ENCODE data around the gene RBM4B.

Gene RBM4B

DNA sequence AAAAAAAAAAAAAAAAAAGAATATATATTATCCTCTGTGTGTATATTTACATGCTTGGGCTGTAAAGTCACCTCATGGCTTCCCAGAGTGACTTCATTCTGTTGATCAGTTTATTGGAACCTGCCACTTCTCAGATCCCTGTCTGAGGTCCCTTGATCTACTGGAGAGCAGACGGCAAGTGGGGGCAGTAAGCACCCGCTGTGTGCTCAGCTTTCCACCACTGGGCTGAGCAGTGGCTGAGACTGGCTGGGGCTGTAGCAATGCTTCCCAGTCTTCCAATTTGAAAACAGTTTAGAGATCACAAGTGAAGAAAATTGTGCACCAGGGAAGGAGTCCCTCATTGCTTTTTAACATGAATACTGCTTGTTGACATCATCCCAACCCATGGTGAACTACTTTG is 6.9 kb upstream of the RBM4B start:
- TF ChIP-seq, protein P1, sequence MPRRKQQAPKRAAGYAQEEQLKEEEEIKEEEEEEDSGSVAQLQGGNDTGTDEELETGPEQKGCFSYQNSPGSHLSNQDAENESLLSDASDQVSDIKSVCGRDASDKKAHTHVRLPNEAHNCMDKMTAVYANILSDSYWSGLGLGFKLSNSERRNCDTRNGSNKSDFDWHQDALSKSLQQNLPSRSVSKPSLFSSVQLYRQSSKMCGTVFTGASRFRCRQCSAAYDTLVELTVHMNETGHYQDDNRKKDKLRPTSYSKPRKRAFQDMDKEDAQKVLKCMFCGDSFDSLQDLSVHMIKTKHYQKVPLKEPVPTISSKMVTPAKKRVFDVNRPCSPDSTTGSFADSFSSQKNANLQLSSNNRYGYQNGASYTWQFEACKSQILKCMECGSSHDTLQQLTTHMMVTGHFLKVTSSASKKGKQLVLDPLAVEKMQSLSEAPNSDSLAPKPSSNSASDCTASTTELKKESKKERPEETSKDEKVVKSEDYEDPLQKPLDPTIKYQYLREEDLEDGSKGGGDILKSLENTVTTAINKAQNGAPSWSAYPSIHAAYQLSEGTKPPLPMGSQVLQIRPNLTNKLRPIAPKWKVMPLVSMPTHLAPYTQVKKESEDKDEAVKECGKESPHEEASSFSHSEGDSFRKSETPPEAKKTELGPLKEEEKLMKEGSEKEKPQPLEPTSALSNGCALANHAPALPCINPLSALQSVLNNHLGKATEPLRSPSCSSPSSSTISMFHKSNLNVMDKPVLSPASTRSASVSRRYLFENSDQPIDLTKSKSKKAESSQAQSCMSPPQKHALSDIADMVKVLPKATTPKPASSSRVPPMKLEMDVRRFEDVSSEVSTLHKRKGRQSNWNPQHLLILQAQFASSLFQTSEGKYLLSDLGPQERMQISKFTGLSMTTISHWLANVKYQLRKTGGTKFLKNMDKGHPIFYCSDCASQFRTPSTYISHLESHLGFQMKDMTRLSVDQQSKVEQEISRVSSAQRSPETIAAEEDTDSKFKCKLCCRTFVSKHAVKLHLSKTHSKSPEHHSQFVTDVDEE (CRISPR knock-in tag; IDR thresholded peaks at IDR 0.05), result no peak
- TF ChIP-seq, protein P2, sequence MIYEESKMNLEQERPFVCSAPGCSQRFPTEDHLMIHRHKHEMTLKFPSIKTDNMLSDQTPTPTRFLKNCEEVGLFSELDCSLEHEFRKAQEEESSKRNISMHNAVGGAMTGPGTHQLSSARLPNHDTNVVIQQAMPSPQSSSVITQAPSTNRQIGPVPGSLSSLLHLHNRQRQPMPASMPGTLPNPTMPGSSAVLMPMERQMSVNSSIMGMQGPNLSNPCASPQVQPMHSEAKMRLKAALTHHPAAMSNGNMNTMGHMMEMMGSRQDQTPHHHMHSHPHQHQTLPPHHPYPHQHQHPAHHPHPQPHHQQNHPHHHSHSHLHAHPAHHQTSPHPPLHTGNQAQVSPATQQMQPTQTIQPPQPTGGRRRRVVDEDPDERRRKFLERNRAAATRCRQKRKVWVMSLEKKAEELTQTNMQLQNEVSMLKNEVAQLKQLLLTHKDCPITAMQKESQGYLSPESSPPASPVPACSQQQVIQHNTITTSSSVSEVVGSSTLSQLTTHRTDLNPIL (CRISPR knock-in tag; IDR thresholded peaks at IDR 0.05; ENCODE audit: low read depth), result no peak
- TF ChIP-seq CSDC2 (CRISPR knock-in tag; IDR thresholded peaks at IDR 0.05) (no peak), TOX (CRISPR knock-in tag; IDR thresholded peaks at IDR 0.05; ENCODE audit: borderline replicate concordance) (no peak)
- no peak for ATAC-seq

DNA sequence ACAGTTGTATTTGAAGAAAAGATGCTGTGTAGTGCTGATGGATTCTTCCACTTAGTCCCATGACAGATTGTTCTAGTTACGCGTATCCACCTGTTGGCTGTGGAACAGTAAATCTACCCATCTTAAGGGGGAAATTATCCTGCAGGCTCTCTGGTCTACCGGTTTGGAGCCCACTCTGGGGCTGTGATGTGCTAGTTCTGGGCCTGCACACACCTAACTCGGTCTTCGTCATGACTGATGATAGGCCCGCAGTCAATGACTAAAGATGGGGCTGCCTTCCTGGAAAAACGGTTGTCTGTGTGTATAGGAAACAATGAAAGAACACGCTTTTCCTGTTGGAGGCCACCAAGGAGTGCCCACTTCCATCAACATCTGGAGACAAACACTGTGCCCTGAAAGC is 6.2 kb upstream of the RBM4B start:
- no peak for ATAC-seq
- TF ChIP-seq ESRRG (CRISPR knock-in tag; IDR thresholded peaks at IDR 0.05), result no peak
- TF ChIP-seq ARNTL (CRISPR knock-in tag; IDR thresholded peaks at IDR 0.05; ENCODE audit: borderline replicate concordance, low read depth), result no peak
- no peak for TF ChIP-seq ZC3H10 (CRISPR knock-in tag; IDR thresholded peaks at IDR 0.05)

DNA sequence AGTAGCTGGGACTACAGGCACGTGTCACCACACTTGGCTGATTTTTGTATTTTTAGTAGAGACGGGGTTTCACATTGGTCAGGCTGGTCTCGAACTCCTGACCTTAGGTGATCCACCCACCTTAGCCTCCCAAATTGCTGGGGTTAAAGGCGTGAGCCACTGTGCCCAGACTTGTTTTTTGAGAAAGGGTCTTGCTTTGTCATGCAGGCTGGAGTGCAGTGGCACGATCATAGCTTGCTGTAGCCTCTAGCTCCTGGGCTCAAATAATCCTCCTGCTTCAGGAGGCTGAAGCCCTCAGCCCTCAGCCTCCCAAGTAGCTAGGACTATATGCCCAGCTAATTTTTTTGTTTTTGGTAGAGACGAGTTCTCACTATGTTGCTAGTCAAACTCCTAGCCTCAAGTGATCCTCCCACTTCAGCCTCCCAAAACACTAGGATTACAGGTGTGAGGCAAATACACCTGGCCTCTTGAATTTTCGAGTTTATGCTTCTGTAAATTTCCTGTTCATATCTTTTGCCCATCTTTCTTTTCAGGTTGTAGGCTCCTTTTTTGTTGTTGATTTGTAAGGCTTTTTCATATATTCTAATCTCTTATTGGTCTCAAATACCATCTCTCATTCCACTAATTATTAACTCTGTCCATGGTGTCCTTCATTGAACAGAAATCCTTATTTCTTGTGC is 3.4 kb upstream of the RBM4B start:
- TF ChIP-seq ZC3H10 (CRISPR knock-in tag; IDR thresholded peaks at IDR 0.05) (no peak), BACH2 (CRISPR knock-in tag; IDR thresholded peaks at IDR 0.05; ENCODE audit: borderline replicate concordance) (no peak), ZFP30 (CRISPR knock-in tag; IDR thresholded peaks at IDR 0.05) (no peak), ZNF8 (CRISPR knock-in tag; IDR thresholded peaks at IDR 0.05) (no peak)
- no peak for ATAC-seq

DNA sequence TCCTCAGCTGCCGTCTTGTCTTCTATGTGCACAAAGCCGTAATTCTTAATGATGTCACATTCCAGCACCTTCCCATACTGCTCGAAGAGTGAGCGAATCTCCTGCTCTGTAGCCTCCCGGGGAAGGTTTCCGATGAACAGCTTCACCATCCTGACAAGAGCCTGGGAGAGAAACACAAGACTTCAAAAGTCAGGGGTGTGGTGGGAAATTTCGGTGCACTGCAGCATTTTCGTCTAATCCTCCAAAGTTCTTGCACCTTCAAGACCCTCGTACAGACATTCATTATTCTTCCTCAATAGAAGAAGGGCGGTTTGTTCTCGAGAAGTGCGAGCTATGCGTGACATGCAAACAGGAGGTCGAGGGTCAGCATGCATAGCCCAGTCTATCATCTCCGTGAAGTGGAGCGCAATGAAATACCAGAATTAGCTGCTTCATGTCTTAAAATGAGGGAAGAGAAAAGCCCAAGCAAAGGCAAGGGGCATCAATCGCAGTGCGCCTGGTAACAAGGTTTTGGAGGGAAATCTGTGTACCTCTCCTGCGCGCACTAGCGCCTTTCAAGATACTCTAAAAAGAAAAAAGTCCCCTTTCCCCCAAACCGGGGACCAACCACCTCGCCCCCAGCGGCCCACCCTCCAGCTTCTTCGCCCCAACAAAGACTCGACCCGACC is 622 bp downstream of the RBM4B start:
- TF ChIP-seq, protein P2 (CRISPR knock-in tag; IDR thresholded peaks at IDR 0.05; ENCODE audit: low read depth), result no peak
- no peak for TF ChIP-seq ESRRG (CRISPR knock-in tag; IDR thresholded peaks at IDR 0.05)
- no peak for TF ChIP-seq TOX (CRISPR knock-in tag; IDR thresholded peaks at IDR 0.05; ENCODE audit: borderline replicate concordance)
- TF ChIP-seq GLIS3 (CRISPR knock-in tag; IDR thresholded peaks at IDR 0.05), result no peak
- TF ChIP-seq ZNF8 (CRISPR knock-in tag; IDR thresholded peaks at IDR 0.05), result no peak
- TF ChIP-seq ZFP30 (CRISPR knock-in tag; IDR thresholded peaks at IDR 0.05), result no peak
- no peak for TF ChIP-seq RARB (CRISPR knock-in tag; IDR thresholded peaks at IDR 0.05)
- TF ChIP-seq ZNF565 (CRISPR knock-in tag; conservative IDR thresholded peaks at IDR 0.05; ENCODE audit: low read depth), result no peak
- TF ChIP-seq ZC3H10 (CRISPR knock-in tag; IDR thresholded peaks at IDR 0.05), result no peak
- TF ChIP-seq BACH2 (CRISPR knock-in tag; IDR thresholded peaks at IDR 0.05; ENCODE audit: borderline replicate concordance), result no peak
- TF ChIP-seq ISL1 (CRISPR knock-in tag; IDR thresholded peaks at IDR 0.05), result no peak
- TF ChIP-seq, protein P3, sequence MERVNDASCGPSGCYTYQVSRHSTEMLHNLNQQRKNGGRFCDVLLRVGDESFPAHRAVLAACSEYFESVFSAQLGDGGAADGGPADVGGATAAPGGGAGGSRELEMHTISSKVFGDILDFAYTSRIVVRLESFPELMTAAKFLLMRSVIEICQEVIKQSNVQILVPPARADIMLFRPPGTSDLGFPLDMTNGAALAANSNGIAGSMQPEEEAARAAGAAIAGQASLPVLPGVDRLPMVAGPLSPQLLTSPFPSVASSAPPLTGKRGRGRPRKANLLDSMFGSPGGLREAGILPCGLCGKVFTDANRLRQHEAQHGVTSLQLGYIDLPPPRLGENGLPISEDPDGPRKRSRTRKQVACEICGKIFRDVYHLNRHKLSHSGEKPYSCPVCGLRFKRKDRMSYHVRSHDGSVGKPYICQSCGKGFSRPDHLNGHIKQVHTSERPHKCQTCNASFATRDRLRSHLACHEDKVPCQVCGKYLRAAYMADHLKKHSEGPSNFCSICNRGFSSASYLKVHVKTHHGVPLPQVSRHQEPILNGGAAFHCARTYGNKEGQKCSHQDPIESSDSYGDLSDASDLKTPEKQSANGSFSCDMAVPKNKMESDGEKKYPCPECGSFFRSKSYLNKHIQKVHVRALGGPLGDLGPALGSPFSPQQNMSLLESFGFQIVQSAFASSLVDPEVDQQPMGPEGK (CRISPR knock-in tag; IDR thresholded peaks at IDR 0.05; ENCODE audit: borderline replicate concordance), result no peak
- TF ChIP-seq, protein P4, sequence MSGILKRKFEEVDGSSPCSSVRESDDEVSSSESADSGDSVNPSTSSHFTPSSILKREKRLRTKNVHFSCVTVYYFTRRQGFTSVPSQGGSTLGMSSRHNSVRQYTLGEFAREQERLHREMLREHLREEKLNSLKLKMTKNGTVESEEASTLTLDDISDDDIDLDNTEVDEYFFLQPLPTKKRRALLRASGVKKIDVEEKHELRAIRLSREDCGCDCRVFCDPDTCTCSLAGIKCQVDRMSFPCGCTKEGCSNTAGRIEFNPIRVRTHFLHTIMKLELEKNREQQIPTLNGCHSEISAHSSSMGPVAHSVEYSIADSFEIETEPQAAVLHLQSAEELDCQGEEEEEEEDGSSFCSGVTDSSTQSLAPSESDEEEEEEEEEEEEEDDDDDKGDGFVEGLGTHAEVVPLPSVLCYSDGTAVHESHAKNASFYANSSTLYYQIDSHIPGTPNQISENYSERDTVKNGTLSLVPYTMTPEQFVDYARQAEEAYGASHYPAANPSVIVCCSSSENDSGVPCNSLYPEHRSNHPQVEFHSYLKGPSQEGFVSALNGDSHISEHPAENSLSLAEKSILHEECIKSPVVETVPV (CRISPR knock-in tag; IDR thresholded peaks at IDR 0.05), result no peak
- no peak for TF ChIP-seq ZFP3 (CRISPR knock-in tag; IDR thresholded peaks at IDR 0.05)
- TF ChIP-seq ZNF70 (CRISPR knock-in tag; IDR thresholded peaks at IDR 0.05), result no peak
- TF ChIP-seq, protein P1 (CRISPR knock-in tag; IDR thresholded peaks at IDR 0.05), result no peak
- TF ChIP-seq OSR1 (CRISPR knock-in tag; IDR thresholded peaks at IDR 0.05), result no peak
- no peak for TF ChIP-seq PPARA (CRISPR knock-in tag; IDR thresholded peaks at IDR 0.05; ENCODE audit: borderline replicate concordance)
- no peak; the same call in 2 of the 3 replicates for ATAC-seq

Measured in SK-N-SH treated with all-trans-retinoic acid at 6 μM for 48 hours (cell line).